ENCODE results near the gene OR2C3. TPM values are rescaled to one million over a fixed set of nuclear protein-coding genes. Genes with fewer than 3 reads are reported as not detected.

OR2C3 gene
- total RNA-seq, 2 donors from 2014 or later = not detected

DNA sequence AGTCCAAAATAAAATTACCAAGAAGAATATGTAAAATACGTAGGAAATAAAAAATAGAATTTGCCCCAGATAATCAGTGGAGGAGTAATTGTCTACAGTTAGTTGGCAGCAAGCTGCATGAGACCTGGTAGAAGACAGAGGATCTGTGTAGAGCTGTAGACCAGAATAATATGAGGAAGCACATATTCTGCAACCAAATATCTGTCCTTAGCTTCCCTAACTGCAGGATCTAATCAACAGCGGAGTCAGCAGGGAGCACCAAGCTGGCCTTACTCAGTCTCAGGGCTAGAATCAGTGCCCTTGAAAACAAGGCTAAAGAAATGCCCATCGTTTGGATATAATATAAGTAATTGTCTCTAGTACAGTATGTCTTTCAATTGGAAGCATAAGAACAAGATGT, 6.6 kb upstream of the OR2C3 start:
- H3K4me3 Mint-ChIP-seq = no peak overlapping the region
- Histone ChIP-seq H3K9ac (ENCODE audit: extremely low read depth, low read length, poor library complexity, severe bottlenecking) (no peak overlapping the region), H3K9me3 (ENCODE audit: control insufficient read depth, low read length) (no peaks in the 10 kb centered on the region), H3K4me1 (ENCODE audit: control insufficient read depth, insufficient read depth, low read length) (no peaks in the 10 kb centered on the region), H3K36me3 (ENCODE audit: control insufficient read depth, insufficient read depth, low read length) (no peaks in the 10 kb centered on the region), H3K4me3 (ENCODE audit: low read length) (no peak overlapping the region), H3K27ac (ENCODE audit: low read depth, low read length) (no peak overlapping the region), H3K27me3 (ENCODE audit: control insufficient read depth, insufficient read depth, low read length, poor library complexity, severe bottlenecking) (no peaks in the 10 kb centered on the region)
- H3K4me1 Mint-ChIP-seq = peaks cover 10% of the 10 kb centered on the region
- no peaks in the 10 kb centered on the region for H3K36me3 Mint-ChIP-seq (ENCODE audit: low read depth)
- no peaks in the 10 kb centered on the region for H3K9me3 Mint-ChIP-seq
- DNase-seq = no peak
- no peak overlapping the region for H3K27ac Mint-ChIP-seq
- no peaks in the 10 kb centered on the region for H3K27me3 Mint-ChIP-seq (ENCODE audit: insufficient read depth)
- 38 to 69% methylated on average over 1 to 3 of the region's 3 CpGs for WGBS, 2 experiments (ENCODE audit: insufficient coverage in 1 of 2, insufficient read length in 1 of 2)
- TF ChIP-seq, protein P1, sequence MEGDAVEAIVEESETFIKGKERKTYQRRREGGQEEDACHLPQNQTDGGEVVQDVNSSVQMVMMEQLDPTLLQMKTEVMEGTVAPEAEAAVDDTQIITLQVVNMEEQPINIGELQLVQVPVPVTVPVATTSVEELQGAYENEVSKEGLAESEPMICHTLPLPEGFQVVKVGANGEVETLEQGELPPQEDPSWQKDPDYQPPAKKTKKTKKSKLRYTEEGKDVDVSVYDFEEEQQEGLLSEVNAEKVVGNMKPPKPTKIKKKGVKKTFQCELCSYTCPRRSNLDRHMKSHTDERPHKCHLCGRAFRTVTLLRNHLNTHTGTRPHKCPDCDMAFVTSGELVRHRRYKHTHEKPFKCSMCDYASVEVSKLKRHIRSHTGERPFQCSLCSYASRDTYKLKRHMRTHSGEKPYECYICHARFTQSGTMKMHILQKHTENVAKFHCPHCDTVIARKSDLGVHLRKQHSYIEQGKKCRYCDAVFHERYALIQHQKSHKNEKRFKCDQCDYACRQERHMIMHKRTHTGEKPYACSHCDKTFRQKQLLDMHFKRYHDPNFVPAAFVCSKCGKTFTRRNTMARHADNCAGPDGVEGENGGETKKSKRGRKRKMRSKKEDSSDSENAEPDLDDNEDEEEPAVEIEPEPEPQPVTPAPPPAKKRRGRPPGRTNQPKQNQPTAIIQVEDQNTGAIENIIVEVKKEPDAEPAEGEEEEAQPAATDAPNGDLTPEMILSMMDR (conservative IDR thresholded peaks at IDR 0.05) = no peak

DNA sequence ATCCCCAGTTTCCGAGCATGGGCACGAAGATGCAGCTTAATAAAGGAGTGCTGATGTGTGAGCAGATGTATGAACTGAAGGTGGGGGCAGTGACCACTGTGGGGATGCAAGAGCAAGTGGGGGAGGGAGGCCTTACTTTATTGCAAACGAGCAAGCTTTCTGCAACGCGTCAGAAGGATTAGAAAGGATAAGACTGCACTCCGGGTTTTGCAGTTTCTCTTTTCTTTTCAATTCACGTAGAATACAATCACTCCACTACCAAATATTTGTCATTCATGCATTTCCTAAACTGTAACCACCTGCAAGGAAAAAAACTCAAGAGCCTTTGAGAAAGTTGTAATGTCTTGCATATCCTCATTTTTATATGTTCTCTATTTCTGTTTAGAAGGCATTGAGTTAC, 4.3 kb upstream of the OR2C3 start:
- no peaks in the 10 kb centered on the region for H3K9me3 Mint-ChIP-seq

DNA sequence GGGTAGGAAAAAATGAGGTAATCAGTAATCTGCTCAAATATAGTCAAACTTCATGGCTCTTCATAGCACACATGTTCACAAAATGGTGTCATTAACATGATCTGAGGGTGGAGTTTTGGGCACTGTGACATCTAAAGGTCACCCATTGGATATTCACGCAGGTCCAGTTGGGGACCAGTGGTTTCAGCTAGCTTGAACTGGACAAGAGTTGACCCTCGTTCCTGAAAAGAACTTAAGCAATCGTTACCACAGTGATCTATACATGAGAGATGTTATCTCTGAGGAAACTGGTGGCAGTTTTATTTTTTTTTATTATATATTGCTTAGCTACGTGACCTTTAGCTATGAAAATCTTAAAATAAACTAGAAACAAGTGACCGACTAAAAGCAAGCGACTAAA, 3.0 kb upstream of the OR2C3 start:
- Histone ChIP-seq H3K4me1 (ENCODE audit: control insufficient read depth, insufficient read depth, low read length) (no peaks in the 10 kb centered on the region), H3K27me3 (ENCODE audit: control insufficient read depth, insufficient read depth, low read length, poor library complexity, severe bottlenecking) (no peaks in the 10 kb centered on the region), H3K36me3 (ENCODE audit: control insufficient read depth, insufficient read depth, low read length) (no peaks in the 10 kb centered on the region), H3K9me3 (ENCODE audit: control insufficient read depth, low read length) (no peaks in the 10 kb centered on the region), H3K9ac (ENCODE audit: extremely low read depth, low read length, poor library complexity, severe bottlenecking) (no peak overlapping the region), H3K4me3 (ENCODE audit: low read length) (no peak overlapping the region), H3K27ac (ENCODE audit: low read depth, low read length) (no peak overlapping the region)
- Mint-ChIP-seq H3K36me3 (ENCODE audit: low read depth) (no peaks in the 10 kb centered on the region), H3K27me3 (ENCODE audit: insufficient read depth) (no peaks in the 10 kb centered on the region), H3K9me3 (no peaks in the 10 kb centered on the region), H3K27ac (no peak overlapping the region), H3K4me1 (peaks cover 6% of the 10 kb centered on the region), H3K4me3 (no peak overlapping the region)
- no peak for DNase-seq
- WGBS, 2 experiments (ENCODE audit: insufficient coverage in 1 of 2, insufficient read length in 1 of 2) = 90 to 92% methylated on average over 4 to 6 of the region's 6 CpGs
- TF ChIP-seq, protein P1 (conservative IDR thresholded peaks at IDR 0.05) = no peak

More for the DNA sequence above, 4.3 kb upstream of the OR2C3 start:
- Histone ChIP-seq H3K9ac (ENCODE audit: extremely low read depth, low read length, poor library complexity, severe bottlenecking) (no peak overlapping the region), H3K27me3 (ENCODE audit: control insufficient read depth, insufficient read depth, low read length, poor library complexity, severe bottlenecking) (no peaks in the 10 kb centered on the region), H3K4me3 (ENCODE audit: low read length) (no peak overlapping the region), H3K36me3 (ENCODE audit: control insufficient read depth, insufficient read depth, low read length) (no peaks in the 10 kb centered on the region), H3K4me1 (ENCODE audit: control insufficient read depth, insufficient read depth, low read length) (no peaks in the 10 kb centered on the region), H3K9me3 (ENCODE audit: control insufficient read depth, low read length) (no peaks in the 10 kb centered on the region), H3K27ac (ENCODE audit: low read depth, low read length) (no peak overlapping the region)
- no peak overlapping the region for H3K4me3 Mint-ChIP-seq
- WGBS, 2 experiments (ENCODE audit: insufficient coverage in 1 of 2, insufficient read length in 1 of 2) = 84 to 90% methylated on average over 6 to 7 of the region's 7 CpGs
- TF ChIP-seq, protein P1 (conservative IDR thresholded peaks at IDR 0.05) = no peak
- no peaks in the 10 kb centered on the region for H3K36me3 Mint-ChIP-seq (ENCODE audit: low read depth)
- no peak for DNase-seq
- no peak overlapping the region for H3K27ac Mint-ChIP-seq
- H3K27me3 Mint-ChIP-seq (ENCODE audit: insufficient read depth) = no peaks in the 10 kb centered on the region
- H3K4me1 Mint-ChIP-seq = peaks cover 10% of the 10 kb centered on the region
